Trophoblast cell (in vitro differentiated cells and primary cell): Measurements from ENCODE around the gene SCAMP2.
"Not testable (repeated sequence)": the region's sequence is repeated elsewhere in the genome, so short reads cannot be mapped to it uniquely, and the experiment has no call there.

Source experiments
- DNase-seq, 2 donors: peaks; one replicate each; pipeline ENCODE4 v3.0.0-alpha.2; 2016
- H2AFZ ChIP-seq: 2 replicates; pipeline ENCODE4 v1.6.1; 2013; ENCODE audit warnings: low read length, moderate library complexity, mild to moderate bottlenecking; ENCODE audit not compliant: insufficient read depth, poor library complexity
- H2AK5ac ChIP-seq: 2 replicates; pipeline ENCODE4 v1.6.1; 2013; ENCODE audit warnings: mild to moderate bottlenecking, low read length
- H2BK120ac ChIP-seq: 2 replicates; pipeline ENCODE4 v1.6.1; 2013; ENCODE audit warnings: low read length, mild to moderate bottlenecking, moderate library complexity; ENCODE audit not compliant: insufficient read depth, poor library complexity
- H2BK12ac ChIP-seq: 2 replicates; pipeline ENCODE4 v1.6.1; 2013; ENCODE audit warnings: mild to moderate bottlenecking, low read length, moderate library complexity
- H2BK5ac ChIP-seq: 2 replicates; pipeline ENCODE4 v1.6.1; 2013; ENCODE audit warnings: low read length, low read depth, moderate library complexity, mild to moderate bottlenecking; ENCODE audit not compliant: poor library complexity
- H3K14ac ChIP-seq: 2 replicates; pipeline ENCODE4 v1.6.1; 2013; ENCODE audit warnings: mild to moderate bottlenecking, low read length
- H3K18ac ChIP-seq: 2 replicates; pipeline ENCODE4 v1.6.1; 2013; ENCODE audit warnings: mild to moderate bottlenecking, low read length
- H3K23ac ChIP-seq: 2 replicates; pipeline ENCODE4 v1.6.1; 2013; ENCODE audit warnings: low read length
- H3K27ac ChIP-seq: 2 replicates; pipeline ENCODE4 v1.5.1; 2013; ENCODE audit warnings: low read depth, mild to moderate bottlenecking, inconsistent platforms, low read length, moderate library complexity
- H3K27me3 ChIP-seq: 2 replicates; pipeline ENCODE4 v1.6.1; 2013; ENCODE audit warnings: inconsistent platforms, mild to moderate bottlenecking, low read length, moderate library complexity; ENCODE audit not compliant: insufficient read depth
- H3K36me3 ChIP-seq, 2 experiments: 1 replicate in 1 of 2; 2 replicates in 1 of 2; pipeline ENCODE4 v1.6.1; 2013; ENCODE audit warnings: low read length in 2 of 2, mild to moderate bottlenecking in 2 of 2, moderate library complexity in 1 of 2; ENCODE audit not compliant: insufficient read depth in 2 of 2, control insufficient read depth in 1 of 2
- H3K4ac ChIP-seq: 2 replicates; pipeline ENCODE4 v1.6.1; 2013; ENCODE audit warnings: low read depth, mild to moderate bottlenecking, low read length, moderate library complexity
- H3K4me1 ChIP-seq, 2 experiments: 1 replicate in 1 of 2; 2 replicates in 1 of 2; pipeline ENCODE4 v1.6.1; 2013; ENCODE audit warnings: low read length in 2 of 2, mild to moderate bottlenecking in 2 of 2, moderate library complexity in 1 of 2; ENCODE audit not compliant: insufficient read depth in 2 of 2, control insufficient read depth in 1 of 2
- H3K4me2 ChIP-seq: 2 replicates; pipeline ENCODE4 v1.6.1; 2013; ENCODE audit warnings: inconsistent platforms, mild to moderate bottlenecking, low read length, moderate library complexity
- H3K4me3 ChIP-seq: 2 replicates; pipeline ENCODE4 v1.5.1; 2013; ENCODE audit warnings: mild to moderate bottlenecking, low read depth, low read length, inconsistent platforms
- H3K79me1 ChIP-seq: one replicate; pipeline ENCODE4 v1.6.1; 2013; ENCODE audit warnings: low read length
- H3K79me2 ChIP-seq: 2 replicates; pipeline ENCODE4 v1.6.1; 2013; ENCODE audit warnings: low read length, mild to moderate bottlenecking; ENCODE audit not compliant: control insufficient read depth, insufficient read depth, poor library complexity
- H3K9ac ChIP-seq: 2 replicates; pipeline ENCODE4 v1.6.1; 2013; ENCODE audit warnings: mild to moderate bottlenecking, low read length
- H3K9me3 ChIP-seq: 2 replicates; pipeline ENCODE4 v1.6.1; 2013; ENCODE audit warnings: low read depth, mild to moderate bottlenecking, control low read depth, inconsistent platforms, low read length; ENCODE audit not compliant: insufficient read depth
- H4K12ac ChIP-seq: 2 replicates; pipeline ENCODE4 v1.6.1; 2013; ENCODE audit warnings: low read depth, mild to moderate bottlenecking, low read length, moderate library complexity
- H4K8ac ChIP-seq: 2 replicates; pipeline ENCODE4 v1.6.1; 2013; ENCODE audit warnings: low read depth, mild to moderate bottlenecking, low read length, moderate library complexity
- H4K91ac ChIP-seq: one replicate; pipeline ENCODE4 v1.6.1; 2013; ENCODE audit warnings: low read depth, mild to moderate bottlenecking, low read length, moderate library complexity
- WGBS: extraction: QIAGEN DNeasy Blood & Tissue Kit; methylation state at CpG from one replicate; pipeline ENCODE4 v1.1.7; 2013; ENCODE audit warnings: missing lambda C conversion rate; ENCODE audit not compliant: insufficient read length, insufficient coverage; ENCODE audit errors: extremely low coverage; 5-methylcytosine and 5-hydroxymethylcytosine counted together

SCAMP2 gene

GRCh38 chr15:74888716-74889115 lies 15.6 kb upstream of the SCAMP2 start:
- Histone ChIP-seq H3K27me3 (no peaks in the 10 kb centered on the region), H4K12ac (no peak overlapping the region)
- no CpG with 5 or more reads among the region's 4 CpGs for WGBS

GRCh38 chr15:74887537-74888193 lies 14.5 kb upstream of the SCAMP2 start:
- not testable (repeated sequence) for H2AK5ac ChIP-seq, H3K27me3 ChIP-seq
- no CpG with 5 or more reads among the region's 10 CpGs for WGBS

More at GRCh38 chr15:74888716-74889115, 15.6 kb upstream of the SCAMP2 start:
- H3K4me3 ChIP-seq: no peak overlapping the region
- no peaks in the 10 kb centered on the region for H3K9me3 ChIP-seq
- no peak overlapping the region for H2BK5ac ChIP-seq
- H3K9ac ChIP-seq: no peak overlapping the region
- DNase-seq: peak; percentile 84 to 85
- peak overlapping the region; percentile 1 for H3K27ac ChIP-seq
- peaks cover 5% of the 10 kb centered on the region for H3K79me2 ChIP-seq
- no peak overlapping the region for H3K23ac ChIP-seq
- H3K4ac ChIP-seq: no peak overlapping the region
- H4K8ac ChIP-seq: no peak overlapping the region
- H3K18ac ChIP-seq: no peak overlapping the region
- H3K79me1 ChIP-seq: peaks cover 5% of the 10 kb centered on the region
- peaks cover 7 to 13% of the 10 kb centered on the region in 2 experiments for H3K4me1 ChIP-seq
- H2AFZ ChIP-seq: no peak overlapping the region
- H4K91ac ChIP-seq: no peak overlapping the region
- no peak overlapping the region for H2BK120ac ChIP-seq
- H3K14ac ChIP-seq: no peak overlapping the region
- H2AK5ac ChIP-seq: no peak overlapping the region
- no peak overlapping the region for H2BK12ac ChIP-seq
- H3K36me3 ChIP-seq: peaks cover 19 to 23% of the 10 kb centered on the region in 2 experiments
- no peak overlapping the region for H3K4me2 ChIP-seq

GRCh38 chr15:74885461-74885860 lies 12.3 kb upstream of the SCAMP2 start:
- no peak overlapping the region for H2AK5ac ChIP-seq
- no peak overlapping the region for H2BK12ac ChIP-seq
- no peak overlapping the region for H3K4me3 ChIP-seq
- no peak overlapping the region for H3K4me2 ChIP-seq
- H3K27me3 ChIP-seq: no peaks in the 10 kb centered on the region
- no peak overlapping the region for H4K8ac ChIP-seq
- no peak overlapping the region for H4K91ac ChIP-seq
- no peak overlapping the region for H2BK5ac ChIP-seq
- no peak overlapping the region for H2AFZ ChIP-seq
- H3K9ac ChIP-seq: no peak overlapping the region
- peaks cover 4% of the 10 kb centered on the region for H3K9me3 ChIP-seq
- H3K79me1 ChIP-seq: peaks cover 5% of the 10 kb centered on the region
- no peak overlapping the region for H4K12ac ChIP-seq
- no peak overlapping the region for H3K18ac ChIP-seq
- peak; percentile 70 to 80 for DNase-seq
- H3K79me2 ChIP-seq: peaks cover 5% of the 10 kb centered on the region
- H3K4ac ChIP-seq: no peak overlapping the region
- no peaks in the 10 kb centered on the region for H3K36me3 ChIP-seq
- H3K4me1 ChIP-seq: peaks cover 7 to 12% of the 10 kb centered on the region in 2 experiments
- H3K23ac ChIP-seq: no peak overlapping the region
- H3K27ac ChIP-seq: no peak overlapping the region
- no CpG with 5 or more reads among the region's 5 CpGs for WGBS
- no peak overlapping the region for H2BK120ac ChIP-seq
- no peak overlapping the region for H3K14ac ChIP-seq

More at GRCh38 chr15:74887537-74888193, 14.5 kb upstream of the SCAMP2 start:
- Histone ChIP-seq H3K36me3 (peaks cover 10 to 12% of the 10 kb centered on the region in 2 experiments), H3K4me1 (peaks cover 7 to 13% of the 10 kb centered on the region in 2 experiments)
- not testable (repeated sequence) for H2AFZ ChIP-seq, H3K23ac ChIP-seq, H4K8ac ChIP-seq, H4K91ac ChIP-seq, H3K4me3 ChIP-seq, H3K4ac ChIP-seq, DNase-seq, H3K79me1 ChIP-seq, H4K12ac ChIP-seq, H3K14ac ChIP-seq, H3K79me2 ChIP-seq, H2BK12ac ChIP-seq, H3K18ac ChIP-seq, H3K9ac ChIP-seq, H2BK120ac ChIP-seq, H3K9me3 ChIP-seq, H2BK5ac ChIP-seq, H3K4me2 ChIP-seq, H3K27ac ChIP-seq

- Histone ChIP-seq H3K27me3 (no peaks in the 10 kb centered on the region), H3K9me3 (peaks cover 4% of the 10 kb centered on the region), H3K4me1 (peaks cover 7 to 9% of the 10 kb centered on the region in 2 experiments), H3K79me2 (no peaks in the 10 kb centered on the region), H4K91ac (no peak overlapping the region), H2BK120ac (no peak overlapping the region), H3K4me3 (no peak overlapping the region), H2AK5ac (no peak overlapping the region), H2BK5ac (no peak overlapping the region), H3K18ac (no peak overlapping the region), H3K4me2 (no peak overlapping the region), H4K12ac (no peak overlapping the region), H3K14ac (no peak overlapping the region), H3K27ac (no peak overlapping the region), H3K36me3 (no peaks in the 10 kb centered on the region), H3K79me1 (no peaks in the 10 kb centered on the region), H2AFZ (no peak overlapping the region), H3K9ac (no peak overlapping the region), H3K4ac (no peak overlapping the region), H3K23ac (no peak overlapping the region), H2BK12ac (no peak overlapping the region), H4K8ac (no peak overlapping the region)
- WGBS: no CpG with 5 or more reads among the region's 4 CpGs
- peak in 1 of 2 donors; percentile 57 for DNase-seq
Measured at GRCh38 chr15:74884428-74885223, 11.5 kb upstream of the SCAMP2 start.
